Retinal pigment epithelial cell (primary cell): Measurements from ENCODE around the gene SNRPA.

Experiments
- DNase-seq: peaks from one replicate; pipeline ENCODE4 v3.0.0-alpha.2; 2010; ENCODE audit warnings: low read depth
- H3K4me3 ChIP-seq: 2 replicates; pipeline ENCODE4 v1.5.1; 2011; ENCODE audit warnings: mild to moderate bottlenecking, low read length, control low read depth, moderate library complexity
- CTCF ChIP-seq: conservative IDR thresholded peaks from 2 replicates; pipeline ENCODE4 v1.5.1; 2011; ENCODE audit warnings: low read depth, low read length, control low read depth, inconsistent platforms

The SNRPA gene

GRCh38 chr19:40750874-40751537, at the start of gene SNRPA:
Gene SNRPA, plus strand, starts transcription at chr19:40751203. Its CDS starts 206 bp downstream, at chr19:40751409.
- peak within 1 kb of the TSS; percentile 92 for H3K4me3 ChIP-seq
- DNase-seq = peak; percentile 89
- no peak for TF ChIP-seq CTCF

- no peak for DNase-seq
- TF ChIP-seq CTCF = no peak
- H3K4me3 ChIP-seq = no peak overlapping the region
Measured at GRCh38 chr19:40701758-40702157, 49.2 kb upstream of the SNRPA start.

- H3K4me3 ChIP-seq = no peak overlapping the region
Measured at GRCh38 chr19:40702337-40703012, 48.5 kb upstream of the SNRPA start.

GRCh38 chr19:40703029-40703755, 47.8 kb upstream of the SNRPA start:
- no peak for DNase-seq
- TF ChIP-seq CTCF = no peak
- H3K4me3 ChIP-seq = no peak overlapping the region

More at GRCh38 chr19:40702337-40703012, 48.5 kb upstream of the SNRPA start:
- peak; percentile 67 for TF ChIP-seq CTCF
- DNase-seq = no peak

GRCh38 chr19:40704491-40705361, 46.3 kb upstream of the SNRPA start:
- no peak for DNase-seq
- H3K4me3 ChIP-seq = no peak overlapping the region
- TF ChIP-seq CTCF = no peak

- H3K4me3 ChIP-seq = no peak overlapping the region
- no peak for TF ChIP-seq CTCF
- DNase-seq = no peak
Measured at GRCh38 chr19:40705362-40705651, 45.7 kb upstream of the SNRPA start.
